ENCODE measurements around the gene COMMD9.

DNA sequence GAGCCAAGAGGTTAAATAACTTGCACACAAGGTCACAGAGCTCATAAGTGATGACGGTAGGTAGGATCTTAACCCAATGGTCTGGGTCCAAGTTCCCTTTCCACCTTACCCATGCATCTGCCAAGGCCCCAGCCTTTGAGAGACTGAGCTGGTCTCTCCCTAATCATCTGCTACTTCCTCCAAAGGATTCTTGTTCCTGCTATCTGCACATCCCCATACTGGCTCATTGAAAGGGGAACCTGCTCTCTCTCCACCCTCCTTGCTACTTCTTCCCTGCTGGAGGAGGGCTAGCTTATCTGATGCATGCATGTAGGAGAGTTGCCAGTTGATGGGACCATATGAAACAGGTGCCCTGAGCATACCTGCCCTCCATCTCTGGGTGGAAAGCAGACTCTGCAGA, 47.7 kb downstream of the COMMD9 start:
- TF ChIP-seq STAT3 (IDR thresholded peaks at IDR 0.05; ENCODE audit: low read depth, low read length): no peak
- TF ChIP-seq, protein P1, sequence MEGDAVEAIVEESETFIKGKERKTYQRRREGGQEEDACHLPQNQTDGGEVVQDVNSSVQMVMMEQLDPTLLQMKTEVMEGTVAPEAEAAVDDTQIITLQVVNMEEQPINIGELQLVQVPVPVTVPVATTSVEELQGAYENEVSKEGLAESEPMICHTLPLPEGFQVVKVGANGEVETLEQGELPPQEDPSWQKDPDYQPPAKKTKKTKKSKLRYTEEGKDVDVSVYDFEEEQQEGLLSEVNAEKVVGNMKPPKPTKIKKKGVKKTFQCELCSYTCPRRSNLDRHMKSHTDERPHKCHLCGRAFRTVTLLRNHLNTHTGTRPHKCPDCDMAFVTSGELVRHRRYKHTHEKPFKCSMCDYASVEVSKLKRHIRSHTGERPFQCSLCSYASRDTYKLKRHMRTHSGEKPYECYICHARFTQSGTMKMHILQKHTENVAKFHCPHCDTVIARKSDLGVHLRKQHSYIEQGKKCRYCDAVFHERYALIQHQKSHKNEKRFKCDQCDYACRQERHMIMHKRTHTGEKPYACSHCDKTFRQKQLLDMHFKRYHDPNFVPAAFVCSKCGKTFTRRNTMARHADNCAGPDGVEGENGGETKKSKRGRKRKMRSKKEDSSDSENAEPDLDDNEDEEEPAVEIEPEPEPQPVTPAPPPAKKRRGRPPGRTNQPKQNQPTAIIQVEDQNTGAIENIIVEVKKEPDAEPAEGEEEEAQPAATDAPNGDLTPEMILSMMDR (IDR thresholded peaks at IDR 0.05 in 2 of 3, conservative IDR thresholded peaks at IDR 0.05 in 1 of 3; ENCODE audit: control insufficient read depth in 2 of 3, extremely low read depth in 1 of 3, insufficient read depth in 1 of 3, low read depth in 3 of 3, low read length in 3 of 3): no peak
